Raji (cell line): Measurements from ENCODE around the gene CLEC4G.

Experiments used
- POLR2A ChIP-seq: IDR thresholded peaks from 2 replicates; pipeline ENCODE4 v1.6.1; 2011; ENCODE audit warnings: low read depth, low read length, control low read depth; ENCODE audit not compliant: insufficient read depth

The CLEC4G gene

GRCh38 chr19:7732045-7732444 is at the start of gene CLEC4G:
TSS of gene CLEC4G (minus strand) at chr19:7732110. CDS start at chr19:7732102, 8 bp downstream.
- no peak for TF ChIP-seq POLR2A

- no peak for TF ChIP-seq POLR2A
Observed at GRCh38 chr19:7781157-7781556, 49.2 kb upstream of the CLEC4G start.

- no peak for TF ChIP-seq POLR2A
Observed at GRCh38 chr19:7779631-7780486, 47.9 kb upstream of the CLEC4G start.

- no peak for TF ChIP-seq POLR2A
Observed at GRCh38 chr19:7778081-7778480, 46.2 kb upstream of the CLEC4G start.

- no peak for TF ChIP-seq POLR2A
Observed at GRCh38 chr19:7775761-7776160, 43.9 kb upstream of the CLEC4G start.

GRCh38 chr19:7773841-7774240 is 41.9 kb upstream of the CLEC4G start:
- TF ChIP-seq POLR2A = no peak

- no peak for TF ChIP-seq POLR2A
Observed at GRCh38 chr19:7772752-7773291, 40.9 kb upstream of the CLEC4G start.

GRCh38 chr19:7771072-7771471 is 39.2 kb upstream of the CLEC4G start:
- no peak for TF ChIP-seq POLR2A

GRCh38 chr19:7769171-7769570 is 37.3 kb upstream of the CLEC4G start:
- no peak for TF ChIP-seq POLR2A

- TF ChIP-seq POLR2A = no peak
Observed at GRCh38 chr19:7767487-7767886, 35.6 kb upstream of the CLEC4G start.

GRCh38 chr19:7766535-7766934 is 34.6 kb upstream of the CLEC4G start:
- TF ChIP-seq POLR2A = no peak

- no peak for TF ChIP-seq POLR2A
Observed at GRCh38 chr19:7763696-7764095, 31.8 kb upstream of the CLEC4G start.

- no peak for TF ChIP-seq POLR2A
Observed at GRCh38 chr19:7762719-7763293, 30.9 kb upstream of the CLEC4G start, which contains the start of gene CLEC4M. TSS of gene CLEC4M (plus strand) at chr19:7763243. CDS start at chr19:7763267, 24 bp downstream.

GRCh38 chr19:7759156-7759555 is 27.2 kb upstream of the CLEC4G start:
- TF ChIP-seq POLR2A = no peak

- no peak for TF ChIP-seq POLR2A
Observed at GRCh38 chr19:7757358-7757757, 25.4 kb upstream of the CLEC4G start.

GRCh38 chr19:7756258-7756657 is 24.3 kb upstream of the CLEC4G start:
- TF ChIP-seq POLR2A = no peak
